ENCODE data around the gene B4GALNT1.

GRCh38 chr12:57577981-57578758, 54.8 kb downstream of the B4GALNT1 start:
- no peak for TF ChIP-seq POLR2A (IDR thresholded peaks at IDR 0.05)
- TF ChIP-seq CTCF (IDR thresholded peaks at IDR 0.05), result no peak
